RWPE1 (cell line): ENCODE measurements around the gene NPM1.

Source experiments
- CTCF ChIA-PET: fragments of 350-600 bp; sonication (Branson Sonifier 250); formaldehyde crosslinking; extraction: SDS; loops from one replicate; lab custom pipeline; 2021; lab: Yijun Ruan, JAX
- POLR2A ChIA-PET: fragments of 400-600 bp; formaldehyde crosslinking; extraction: SDS; loops from one replicate; lab custom pipeline; 2020; ENCODE audit warnings: antibody characterized with exemption; ENCODE audit not compliant: low non-redundant PET; lab: Yijun Ruan, JAX
- DNase-seq: peaks from one replicate; pipeline ENCODE4 v3.0.0; 2012; ENCODE audit warnings: low spot score
- H3K27ac ChIP-seq: fragments of 450-650 bp; 2 replicates; pipeline ENCODE4 v1.5.1; 2017
- CTCF ChIP-seq: fragments of 450-650 bp; conservative IDR thresholded peaks from 2 replicates; pipeline ENCODE4 v1.5.1; 2017; ENCODE audit warnings: low read depth, mild to moderate bottlenecking

NPM1 gene

GRCh38 chr5:171435908-171436307, 48.3 kb downstream of the NPM1 start:
- TF ChIP-seq CTCF: no peak
- ChIA-PET CTCF (interaction anchor here (2.6 kb wide), 1 partner anchor 17 kb away, joined by 8 read pairs; the partner anchor contains the start of gene FGF18), POLR2A (no interaction called here)
- DNase-seq: no peak
- no peak overlapping the region for H3K27ac ChIP-seq

GRCh38 chr5:171436804-171437285, 49.2 kb downstream of the NPM1 start:
- POLR2A ChIA-PET: no interaction called here

GRCh38 chr5:171437286-171437821, 49.7 kb downstream of the NPM1 start:
- DNase-seq: no peak
- TF ChIP-seq CTCF: no peak
- ChIA-PET POLR2A (no interaction called here), CTCF (interaction anchor here (0.9 kb wide), 1 partner anchor 18 kb away, joined by 3 read pairs; no protein-coding TSS in a partner anchor)
- no peak overlapping the region for H3K27ac ChIP-seq

More at GRCh38 chr5:171436804-171437285, 49.2 kb downstream of the NPM1 start:
- CTCF ChIA-PET: interaction anchor here (0.9 kb wide), 1 partner anchor 18 kb away, joined by 3 read pairs; no protein-coding TSS in a partner anchor
- DNase-seq: no peak
- no peak overlapping the region for H3K27ac ChIP-seq
- TF ChIP-seq CTCF: no peak

GRCh38 chr5:171438738-171439137, 51.1 kb downstream of the NPM1 start:
- no peak for DNase-seq
- ChIA-PET CTCF (interaction anchor here (0.5 to 1.2 kb wide), 3 partner anchors 55 to 420 kb away, joined by 3 read pairs; no protein-coding TSS in a partner anchor), POLR2A (no interaction called here)
- TF ChIP-seq CTCF: no peak
- no peak overlapping the region for H3K27ac ChIP-seq

- no peak for TF ChIP-seq CTCF
- CTCF ChIA-PET: interaction anchor here (0.7 kb wide), 1 partner anchor 389 kb away, joined by 3 read pairs; no protein-coding TSS in a partner anchor
- H3K27ac ChIP-seq: no peak overlapping the region
- no peak for DNase-seq
- POLR2A ChIA-PET: no interaction called here
These were observed 53.7 kb downstream of the NPM1 start for GRCh38 chr5:171441246-171441791.

GRCh38 chr5:171442287-171443042, 54.8 kb downstream of the NPM1 start:
- ChIA-PET POLR2A (no interaction called here), CTCF (interaction anchor here (0.7 kb wide), 1 partner anchor 387 kb away, joined by 3 read pairs; no protein-coding TSS in a partner anchor)
- no peak for DNase-seq
- H3K27ac ChIP-seq: no peak overlapping the region
- TF ChIP-seq CTCF: no peak
